Right atrium auricular region (tissue), 2 donors: Measurements from ENCODE around the gene CDKAL1. TPM values are rescaled to one million over a fixed set of nuclear protein-coding genes. Genes with fewer than 3 reads are reported as not detected.

Experiments used
- DNase-seq: peaks from one replicate; pipeline ENCODE4 v3.0.0-alpha.2; 2019; ENCODE audit warnings: low spot score
- H3K27ac ChIP-seq, 2 donors: fragments of 200-600 bp; sonication (generic); 1 replicate in 1 of 2; 2 replicates in 1 of 2; pipeline ENCODE4 v1.5.1; 2016 to 2019
- H3K27me3 ChIP-seq, 2 donors: fragments of 200-600 bp; sonication (generic); one replicate each; pipeline versions ENCODE4 v1.5.1 to v1.6.0; 2017 to 2019
- H3K36me3 ChIP-seq: fragments of 200-600 bp; sonication (generic); one replicate; pipeline ENCODE4 v1.5.1; 2016
- H3K4me1 ChIP-seq, 2 donors: fragments of 200-600 bp; sonication (generic); one replicate each; pipeline versions ENCODE4 v1.5.1 to v1.6.0; 2017 to 2019
- H3K4me3 ChIP-seq, 2 donors: fragments of 200-600 bp; sonication (generic); 1 replicate in 1 of 2; 2 replicates in 1 of 2; pipeline ENCODE4 v1.5.1; 2017 to 2019; ENCODE audit warnings: mild to moderate bottlenecking in 1 of 2, moderate library complexity in 1 of 2
- H3K9me3 ChIP-seq, 2 donors: fragments of 200-600 bp; sonication (generic); one replicate each; pipeline ENCODE4 v1.5.1; 2019
- CTCF ChIP-seq, 2 donors: fragments of 200-600 bp; sonication (generic); IDR thresholded peaks; one replicate each; pipeline ENCODE4 v1.5.1; 2019; ENCODE audit warnings: antibody characterized with exemption in 2 of 2
- total RNA-seq, 2 donors: library from RNA; depleted of rRNA; stranded (reverse); fragments of >200 nt; gene quantifications; one replicate each; pipeline ENCODE4 v1.1.0, GENCODE V29; 2016

CDKAL1 gene
- total RNA-seq, 2 donors from 2014 or later = 8.8 to 10.5 TPM

- Histone ChIP-seq H3K9me3 (no peaks in the 10 kb centered on the region), H3K27me3 (no peaks in the 10 kb centered on the region), H3K4me3 (no peak overlapping the region), H3K4me1 (no peaks in the 10 kb centered on the region), H3K36me3 (no peaks in the 10 kb centered on the region), H3K27ac (no peak overlapping the region)
- DNase-seq = no peak
- TF ChIP-seq CTCF (IDR thresholded peaks at IDR 0.05) = no peak
Measured at GRCh38 chr6:20559924-20560551, 25.8 kb downstream of the CDKAL1 start.

GRCh38 chr6:20563377-20563776, 29.1 kb downstream of the CDKAL1 start:
- TF ChIP-seq CTCF (IDR thresholded peaks at IDR 0.05) = no peak
- Histone ChIP-seq H3K27me3 (no peaks in the 10 kb centered on the region), H3K27ac (no peak overlapping the region), H3K4me3 (no peak overlapping the region), H3K36me3 (no peaks in the 10 kb centered on the region), H3K4me1 (no peaks in the 10 kb centered on the region), H3K9me3 (no peaks in the 10 kb centered on the region)
- no peak for DNase-seq

- Histone ChIP-seq H3K9me3 (no peaks in the 10 kb centered on the region), H3K4me1 (no peaks in the 10 kb centered on the region), H3K36me3 (no peaks in the 10 kb centered on the region), H3K27ac (no peak overlapping the region), H3K27me3 (no peaks in the 10 kb centered on the region), H3K4me3 (no peak overlapping the region)
- no peak for DNase-seq
- TF ChIP-seq CTCF (IDR thresholded peaks at IDR 0.05) = peak; percentile 58 to 75
Measured at GRCh38 chr6:20564269-20564668, 30.0 kb downstream of the CDKAL1 start.

GRCh38 chr6:20564777-20565176, 30.5 kb downstream of the CDKAL1 start:
- Histone ChIP-seq H3K27me3 (no peaks in the 10 kb centered on the region), H3K27ac (no peak overlapping the region), H3K4me1 (no peaks in the 10 kb centered on the region)

GRCh38 chr6:20565342-20565741, 31.1 kb downstream of the CDKAL1 start:
- H3K36me3 ChIP-seq = no peaks in the 10 kb centered on the region
- H3K4me1 ChIP-seq = no peaks in the 10 kb centered on the region
- no peaks in the 10 kb centered on the region for H3K9me3 ChIP-seq
- no peak for DNase-seq
- no peak overlapping the region for H3K4me3 ChIP-seq
- no peak overlapping the region for H3K27ac ChIP-seq
- no peak for TF ChIP-seq CTCF (IDR thresholded peaks at IDR 0.05)
- no peaks in the 10 kb centered on the region for H3K27me3 ChIP-seq

More at GRCh38 chr6:20564777-20565176, 30.5 kb downstream of the CDKAL1 start:
- H3K36me3 ChIP-seq = no peaks in the 10 kb centered on the region
- no peak overlapping the region for H3K4me3 ChIP-seq
- no peak for DNase-seq
- TF ChIP-seq CTCF (IDR thresholded peaks at IDR 0.05) = no peak
- no peaks in the 10 kb centered on the region for H3K9me3 ChIP-seq

GRCh38 chr6:20566109-20566508, 31.9 kb downstream of the CDKAL1 start:
- no peaks in the 10 kb centered on the region for H3K9me3 ChIP-seq
- H3K36me3 ChIP-seq = no peaks in the 10 kb centered on the region
- H3K27me3 ChIP-seq = no peaks in the 10 kb centered on the region
- TF ChIP-seq CTCF (IDR thresholded peaks at IDR 0.05) = no peak
- no peak for DNase-seq
- H3K4me3 ChIP-seq = no peak overlapping the region
- no peaks in the 10 kb centered on the region for H3K4me1 ChIP-seq
- no peak overlapping the region for H3K27ac ChIP-seq
